Naive thymus-derived CD8-positive, alpha-beta T cell (primary cell): ENCODE measurements around the gene INTS7. TPM values are rescaled to one million over a fixed set of nuclear protein-coding genes. Genes with fewer than 3 reads are reported as not detected.

Experiments
- ATAC-seq, 2 donors: fragments of 150-1000 bp; cut with Tn5 transposase in 1 of 2; sonication (Bioruptor Pico), chemical (Tn5 transposase) in 1 of 2; 1 replicate in 1 of 2; 2 replicates in 1 of 2; pipeline ENCODE4 v1.10.0; 2021; ENCODE audit warnings: mild to moderate bottlenecking in 2 of 2, moderate library complexity in 2 of 2
- POLR2A ChIA-PET: fragments of 350-600 bp; sonication (Branson Sonifier 250); formaldehyde crosslinking; loops from one replicate; lab custom pipeline; 2021; ENCODE audit warnings: antibody characterized with exemption; lab: Charles Lee
- DNase-seq, 10 donors: peaks; one replicate each; pipeline versions ENCODE4 v3.0.0 to v3.0.0-alpha.2; 2020 to 2022
- H3K27ac Mint-ChIP-seq, 10 donors: one replicate each; pipeline ENCODE4 v1.8.0; 2020 to 2022; ENCODE audit warnings: mild to moderate bottlenecking in 10 of 10, mixed read lengths in 10 of 10, moderate library complexity in 4 of 10, inconsistent platforms in 1 of 10
- H3K27me3 Mint-ChIP-seq, 5 donors: one replicate each; pipeline ENCODE4 v1.8.0; 2021 to 2022; ENCODE audit warnings: mixed read lengths in 5 of 5
- H3K36me3 Mint-ChIP-seq, 3 donors: one replicate each; pipeline ENCODE4 v1.8.0; 2020 to 2022; ENCODE audit warnings: mixed read lengths in 3 of 3, mild to moderate bottlenecking in 2 of 3, inconsistent platforms in 1 of 3
- H3K4me1 Mint-ChIP-seq, 4 donors: one replicate each; pipeline ENCODE4 v1.8.0; 2021 to 2022; ENCODE audit warnings: mixed read lengths in 4 of 4
- H3K4me3 Mint-ChIP-seq, 10 donors: one replicate each; pipeline ENCODE4 v1.8.0; 2020 to 2022; ENCODE audit warnings: mild to moderate bottlenecking in 10 of 10, mixed read lengths in 10 of 10, moderate library complexity in 6 of 10, inconsistent platforms in 1 of 10
- H3K9me3 Mint-ChIP-seq, 9 donors: one replicate each; pipeline ENCODE4 v1.8.0; 2020 to 2022; ENCODE audit warnings: mixed read lengths in 9 of 9, mild to moderate bottlenecking in 3 of 9, inconsistent platforms in 1 of 9, moderate library complexity in 1 of 9
- polyA plus RNA-seq, 3 donors: library from polyadenylated mRNA; unstranded; fragments of 300-500 nt; fragmentation: Illumina TruSeq; gene quantifications; one replicate each; pipeline ENCODE4 v1.2.3, GENCODE V29; 2021
- total RNA-seq, 8 experiments: library from RNA in 2 of 8; stranded (reverse) in 2 of 8; gene quantifications; one replicate each; pipeline ENCODE4 v1.2.3 and lab custom pipeline; 2021 to 2026

The INTS7 gene
- total and polyA plus RNA-seq, 5 experiments from 2014 or later: 6.2 to 8.1 (median 7.6) TPM

GRCh38 chr1:211935448-211935970, 99.8 kb downstream of the INTS7 start:
- no peaks in the 10 kb centered on the region for H3K36me3 Mint-ChIP-seq
- H3K27me3 Mint-ChIP-seq: peaks cover 2 to 7% (median 5%) of the 10 kb centered on the region in 5 donors
- no peak for DNase-seq
- H3K27ac Mint-ChIP-seq: peak overlapping the region in 2 of 10 donors; percentile 19 to 53
- peaks cover 0 to 2% (median 0%) of the 10 kb centered on the region in 9 donors for H3K9me3 Mint-ChIP-seq
- POLR2A ChIA-PET: no interaction called here
- ATAC-seq: no peak
- H3K4me3 Mint-ChIP-seq: no peak overlapping the region
- peaks cover 0 to 48% (median 9%) of the 10 kb centered on the region in 4 donors for H3K4me1 Mint-ChIP-seq

- Mint-ChIP-seq H3K4me3 (no peak overlapping the region), H3K36me3 (no peaks in the 10 kb centered on the region)
- POLR2A ChIA-PET: no interaction called here
These were observed 101.2 kb downstream of the INTS7 start for GRCh38 chr1:211933946-211934714.

GRCh38 chr1:211932933-211933254, 102.5 kb downstream of the INTS7 start:
- Mint-ChIP-seq H3K27ac (no peak overlapping the region), H3K27me3 (peaks cover 2 to 16% (median 9%) of the 10 kb centered on the region in 5 donors), H3K9me3 (peaks cover 0 to 2% (median 0%) of the 10 kb centered on the region in 9 donors), H3K36me3 (no peaks in the 10 kb centered on the region), H3K4me3 (peak overlapping the region in 1 of 10 donors; percentile 9), H3K4me1 (peaks cover 0 to 28% (median 2%) of the 10 kb centered on the region in 4 donors)
- no peak for DNase-seq
- no peak for ATAC-seq
- POLR2A ChIA-PET: no interaction called here

More at GRCh38 chr1:211933946-211934714, 101.2 kb downstream of the INTS7 start:
- Mint-ChIP-seq H3K4me1 (peaks cover 0 to 38% (median 6%) of the 10 kb centered on the region in 4 donors), H3K9me3 (peaks cover 0 to 2% (median 0%) of the 10 kb centered on the region in 9 donors), H3K27ac (peak overlapping the region in 1 of 10 donors; percentile 17), H3K27me3 (peaks cover 2 to 14% (median 9%) of the 10 kb centered on the region in 5 donors)
- ATAC-seq (no peak), DNase-seq (no peak)

GRCh38 chr1:211932231-211932932, 103.0 kb downstream of the INTS7 start:
- no peaks in the 10 kb centered on the region for H3K36me3 Mint-ChIP-seq
- POLR2A ChIA-PET: no interaction called here
- no peak overlapping the region for H3K27ac Mint-ChIP-seq
- ATAC-seq (no peak), DNase-seq (no peak)
- peaks cover 0 to 2% (median 0%) of the 10 kb centered on the region in 9 donors for H3K9me3 Mint-ChIP-seq
- H3K4me1 Mint-ChIP-seq: peaks cover 0 to 27% (median 1%) of the 10 kb centered on the region in 4 donors
- peak overlapping the region in 1 of 10 donors; percentile 9 for H3K4me3 Mint-ChIP-seq
- H3K27me3 Mint-ChIP-seq: peaks cover 2 to 16% (median 9%) of the 10 kb centered on the region in 5 donors

GRCh38 chr1:211929683-211930082, 105.7 kb downstream of the INTS7 start:
- peaks cover 0 to 18% (median 0%) of the 10 kb centered on the region in 4 donors for H3K4me1 Mint-ChIP-seq
- DNase-seq (no peak), ATAC-seq (no peak)
- no peak overlapping the region for H3K4me3 Mint-ChIP-seq
- H3K36me3 Mint-ChIP-seq: no peaks in the 10 kb centered on the region
- POLR2A ChIA-PET: no interaction called here
- H3K9me3 Mint-ChIP-seq: peaks cover 0 to 2% (median 0%) of the 10 kb centered on the region in 9 donors
- peaks cover 2 to 16% (median 9%) of the 10 kb centered on the region in 5 donors for H3K27me3 Mint-ChIP-seq
- H3K27ac Mint-ChIP-seq: no peak overlapping the region

- H3K9me3 Mint-ChIP-seq: peaks cover 0 to 2% (median 0%) of the 10 kb centered on the region in 9 donors
- H3K27ac Mint-ChIP-seq: no peak overlapping the region
- POLR2A ChIA-PET: no interaction called here
- H3K36me3 Mint-ChIP-seq: no peaks in the 10 kb centered on the region
- ATAC-seq (no peak), DNase-seq (no peak)
- H3K4me3 Mint-ChIP-seq: no peak overlapping the region
- peaks cover 0 to 14% (median 0%) of the 10 kb centered on the region in 4 donors for H3K4me1 Mint-ChIP-seq
- peaks cover 2 to 16% (median 9%) of the 10 kb centered on the region in 5 donors for H3K27me3 Mint-ChIP-seq
These were observed 106.2 kb downstream of the INTS7 start for GRCh38 chr1:211928993-211929637.

- no peak overlapping the region for H3K27ac Mint-ChIP-seq
- H3K36me3 Mint-ChIP-seq: no peaks in the 10 kb centered on the region
- peaks cover 2 to 16% (median 9%) of the 10 kb centered on the region in 5 donors for H3K27me3 Mint-ChIP-seq
- peaks cover 0 to 10% (median 0%) of the 10 kb centered on the region in 4 donors for H3K4me1 Mint-ChIP-seq
- H3K4me3 Mint-ChIP-seq: no peak overlapping the region
- ATAC-seq (no peak), DNase-seq (no peak)
- peaks cover 0 to 2% (median 0%) of the 10 kb centered on the region in 9 donors for H3K9me3 Mint-ChIP-seq
- POLR2A ChIA-PET: no interaction called here
These were observed 107.0 kb downstream of the INTS7 start for GRCh38 chr1:211928290-211928801.

- Mint-ChIP-seq H3K4me1 (peaks cover 0 to 2% (median 0%) of the 10 kb centered on the region in 4 donors), H3K27ac (peak overlapping the region in 1 of 10 donors; percentile 72), H3K9me3 (no peaks in the 10 kb centered on the region), H3K4me3 (no peak overlapping the region), H3K27me3 (peaks cover 0 to 11% (median 3%) of the 10 kb centered on the region in 5 donors), H3K36me3 (no peaks in the 10 kb centered on the region)
- DNase-seq: no peak
- ATAC-seq: no peak
- POLR2A ChIA-PET: no interaction called here
These were observed 110.3 kb downstream of the INTS7 start for GRCh38 chr1:211925016-211925415.

GRCh38 chr1:211924256-211924655, 111.1 kb downstream of the INTS7 start:
- no peaks in the 10 kb centered on the region for H3K9me3 Mint-ChIP-seq
- POLR2A ChIA-PET: no interaction called here
- H3K4me1 Mint-ChIP-seq: peaks cover 0 to 5% (median 0%) of the 10 kb centered on the region in 4 donors
- no peak for ATAC-seq
- H3K27ac Mint-ChIP-seq: no peak overlapping the region
- H3K27me3 Mint-ChIP-seq: peaks cover 0 to 7% (median 2%) of the 10 kb centered on the region in 5 donors
- no peak for DNase-seq
- no peaks in the 10 kb centered on the region for H3K36me3 Mint-ChIP-seq
- no peak overlapping the region for H3K4me3 Mint-ChIP-seq

- POLR2A ChIA-PET: no interaction called here
- Mint-ChIP-seq H3K27ac (no peak overlapping the region), H3K27me3 (peaks cover 2 to 7% (median 3%) of the 10 kb centered on the region in 5 donors), H3K4me3 (no peak overlapping the region), H3K36me3 (no peaks in the 10 kb centered on the region), H3K9me3 (no peaks in the 10 kb centered on the region), H3K4me1 (peaks cover 0 to 4% (median 0%) of the 10 kb centered on the region in 4 donors)
- no peak for DNase-seq
- no peak for ATAC-seq
These were observed 112.3 kb downstream of the INTS7 start for GRCh38 chr1:211923095-211923494.

- H3K36me3 Mint-ChIP-seq: no peaks in the 10 kb centered on the region
- H3K9me3 Mint-ChIP-seq: no peaks in the 10 kb centered on the region
- DNase-seq: no peak
- H3K27ac Mint-ChIP-seq: peak overlapping the region in 1 of 10 donors; percentile 3
- POLR2A ChIA-PET: no interaction called here
- no peak for ATAC-seq
- H3K4me1 Mint-ChIP-seq: peaks cover 0 to 4% (median 0%) of the 10 kb centered on the region in 4 donors
- no peak overlapping the region for H3K4me3 Mint-ChIP-seq
- H3K27me3 Mint-ChIP-seq: peaks cover 2 to 10% (median 6%) of the 10 kb centered on the region in 5 donors
These were observed 113.7 kb downstream of the INTS7 start for GRCh38 chr1:211921579-211922095.
